Measurements from ENCODE around the gene AP2S1.

The AP2S1 gene

DNA sequence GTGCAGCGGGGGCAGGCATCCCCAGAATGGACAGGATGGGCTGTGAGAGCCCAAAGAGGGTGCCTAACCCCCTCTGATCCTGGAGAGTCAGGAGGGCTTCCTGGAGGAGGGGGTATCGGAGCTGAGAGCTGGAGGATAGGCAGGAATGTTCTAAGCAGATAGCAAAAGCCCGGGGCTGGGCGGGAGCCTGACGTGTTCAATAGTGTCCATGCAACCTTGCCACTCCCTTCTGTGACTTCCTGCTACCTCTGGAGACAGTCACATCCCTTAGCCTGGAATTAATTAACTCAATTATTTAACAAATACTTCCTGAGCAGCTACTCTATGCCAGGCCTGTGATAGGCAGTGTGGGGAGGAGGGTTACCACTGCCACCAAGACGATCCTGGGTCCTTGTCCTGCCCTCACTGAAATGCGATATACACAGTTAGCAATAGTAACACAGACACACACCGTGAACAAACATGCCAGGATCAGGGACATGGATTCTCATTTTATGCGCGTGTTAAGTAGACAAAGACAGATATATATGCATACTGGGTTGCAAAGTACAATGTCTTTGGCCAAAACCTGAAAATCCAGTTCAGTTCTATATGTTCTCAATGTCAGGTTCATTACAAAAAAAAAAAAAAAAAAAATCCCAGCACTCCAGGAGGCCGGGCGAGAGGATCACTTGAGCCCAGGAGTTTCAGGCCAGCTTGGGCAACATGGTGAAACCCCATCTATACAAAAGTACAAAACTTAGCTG is 10.7 kb downstream of the AP2S1 start:
- no peak for DNase-seq (ENCODE audit: low read depth, low spot score)
- no peak overlapping the region for H3K4me3 ChIP-seq (ENCODE audit: low read depth, low read length)
- TF ChIP-seq CTCF (IDR thresholded peaks at IDR 0.05; ENCODE audit: insufficient read depth, low read length, missing control alignments): no peak
- ChIA-PET CTCF (interaction anchor here (0.7 to 13.1 kb wide), 38 partner anchors 10 to 317 kb away, joined by 3 to 278 read pairs (median 7); partner anchors contain the start of genes AP2S1, FKRP and SLC1A5), POLR2A (interaction anchor here (0.6 to 2.3 kb wide), 9 partner anchors 10 to 85 kb away, joined by 3 to 11 read pairs (median 6); partner anchors contain the start of gene SLC1A5)

GRCh38 chr19:46838160-46838559 is 12.5 kb downstream of the AP2S1 start:
- H3K4me3 ChIP-seq (ENCODE audit: low read depth, low read length): no peak overlapping the region
- no peak for TF ChIP-seq CTCF (IDR thresholded peaks at IDR 0.05; ENCODE audit: insufficient read depth, low read length, missing control alignments)
- ChIA-PET CTCF (interaction anchor here (0.9 to 13.1 kb wide), 5 partner anchors 8 to 155 kb away, joined by 3 to 278 read pairs (median 63); no protein-coding TSS in a partner anchor), POLR2A (no interaction called here)
- DNase-seq (ENCODE audit: low read depth, low spot score): no peak

- ChIA-PET CTCF (interaction anchor here (1.4 kb wide), 1 partner anchor 77 kb away, joined by 4 read pairs; no protein-coding TSS in a partner anchor), POLR2A (interaction anchor here (0.8 kb wide), 1 partner anchor 75 kb away, joined by 3 read pairs; no protein-coding TSS in a partner anchor)
- H3K4me3 ChIP-seq (ENCODE audit: low read depth, low read length): no peak overlapping the region
- TF ChIP-seq CTCF (IDR thresholded peaks at IDR 0.05; ENCODE audit: insufficient read depth, low read length, missing control alignments): no peak
- no peak for DNase-seq (ENCODE audit: low read depth, low spot score)
These were observed 15.7 kb downstream of the AP2S1 start for GRCh38 chr19:46834984-46835383.

DNA sequence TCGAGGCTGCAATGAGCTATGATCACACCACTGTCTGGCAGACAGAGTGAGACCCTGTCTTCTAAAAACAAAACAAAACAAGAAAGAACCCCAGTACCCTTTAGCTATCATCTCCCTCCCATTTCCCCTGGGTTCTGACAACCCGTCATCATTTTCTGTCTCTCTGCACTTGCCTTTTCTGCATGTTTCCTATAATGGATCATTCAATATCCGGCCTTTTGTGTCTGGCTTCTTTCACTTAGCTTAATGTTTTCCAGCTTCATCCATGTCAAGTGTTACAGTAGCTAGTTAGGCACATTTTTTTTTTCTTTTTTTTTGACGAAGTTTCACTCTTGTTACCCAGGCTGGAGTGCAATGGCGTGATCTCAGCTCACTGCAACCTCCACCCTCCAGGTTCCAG is 16.5 kb downstream of the AP2S1 start:
- ChIA-PET CTCF (interaction anchor here (0.6 to 1.4 kb wide), 8 partner anchors 9 to 85 kb away, joined by 3 to 6 read pairs (median 3); no protein-coding TSS in a partner anchor), POLR2A (interaction anchor here (0.7 to 0.8 kb wide), 2 partner anchors 46 to 74 kb away, joined by 3 to 5 read pairs; partner anchors contain the start of gene SLC1A5)
- no peak for TF ChIP-seq CTCF (IDR thresholded peaks at IDR 0.05; ENCODE audit: insufficient read depth, low read length, missing control alignments)
- DNase-seq (ENCODE audit: low read depth, low spot score): no peak
- no peak overlapping the region for H3K4me3 ChIP-seq (ENCODE audit: low read depth, low read length)

GRCh38 chr19:46830864-46831263 is 19.8 kb downstream of the AP2S1 start:
- ChIA-PET CTCF (interaction anchor here (0.5 to 4.9 kb wide), 10 partner anchors 9 to 182 kb away, joined by 3 to 63 read pairs (median 4); no protein-coding TSS in a partner anchor), POLR2A (interaction anchor here (1.7 to 3.7 kb wide), 3 partner anchors 9 to 46 kb away, joined by 4 to 32 read pairs (median 7); partner anchors contain the start of gene SLC1A5)
- no peak for TF ChIP-seq CTCF (IDR thresholded peaks at IDR 0.05; ENCODE audit: insufficient read depth, low read length, missing control alignments)
- no peak for DNase-seq (ENCODE audit: low read depth, low spot score)
- no peak overlapping the region for H3K4me3 ChIP-seq (ENCODE audit: low read depth, low read length)

DNA sequence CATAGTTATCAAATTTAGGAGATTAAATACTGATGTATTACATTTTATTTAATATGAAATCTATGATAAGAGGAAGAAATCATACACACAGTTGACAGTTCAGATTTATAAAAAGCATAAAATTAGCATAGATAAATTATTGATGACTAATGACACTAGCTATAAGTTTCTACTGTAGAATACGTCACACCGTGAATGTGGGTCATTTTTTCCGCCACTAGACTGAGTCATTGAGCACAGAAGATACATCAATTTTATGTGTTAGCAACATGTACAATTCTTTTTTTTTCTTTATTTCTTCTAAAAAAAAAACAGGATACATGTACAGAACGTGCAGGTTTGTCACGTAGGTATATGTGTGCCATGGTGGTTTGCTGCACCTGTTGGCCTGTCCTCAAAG is 22.2 kb downstream of the AP2S1 start:
- no peak for DNase-seq (ENCODE audit: low read depth, low spot score)
- H3K4me3 ChIP-seq (ENCODE audit: low read depth, low read length): no peak overlapping the region
- CTCF ChIA-PET: interaction anchor here (4.9 kb wide), 1 partner anchor 11 kb away, joined by 63 read pairs; no protein-coding TSS in a partner anchor
- POLR2A ChIA-PET: interaction anchor here (0.7 to 3.7 kb wide), 3 partner anchors 35 to 285 kb away, joined by 3 to 32 read pairs (median 4); partner anchors contain the start of genes SLC1A5 and ZC3H4
- TF ChIP-seq CTCF (IDR thresholded peaks at IDR 0.05; ENCODE audit: insufficient read depth, low read length, missing control alignments): no peak

Measured in AG04449 (cell line).